GM18867 (cell line): ENCODE data around the gene CDC42BPG.
"Not testable (repeated sequence)": the region's sequence is repeated elsewhere in the genome, so short reads cannot be mapped to it uniquely, and the experiment has no call there.

Experiments used
- ATAC-seq: cut with Tn5 transposase; IDR thresholded peaks from one replicate; pipeline ENCODE4 v1.9.1; 2021; ENCODE audit warnings: mild to moderate bottlenecking, moderate library complexity; ENCODE audit not compliant: unreplicated experiment

Gene CDC42BPG

GRCh38 chr11:64852804-64853509, 8.5 kb upstream of the CDC42BPG start:
- no peak for ATAC-seq

- ATAC-seq: peak; percentile 20
Observed at GRCh38 chr11:64851831-64852351, 7.4 kb upstream of the CDC42BPG start.

- ATAC-seq: peak; percentile 61
Observed at GRCh38 chr11:64850979-64851567, 6.6 kb upstream of the CDC42BPG start.

GRCh38 chr11:64849598-64850356, 5.3 kb upstream of the CDC42BPG start:
- no peak for ATAC-seq

- ATAC-seq: no peak
Observed at GRCh38 chr11:64848826-64849597, 4.6 kb upstream of the CDC42BPG start.

GRCh38 chr11:64848214-64848825, 3.9 kb upstream of the CDC42BPG start:
- no peak for ATAC-seq

GRCh38 chr11:64846998-64847666, 2.7 kb upstream of the CDC42BPG start:
- ATAC-seq: peak; percentile 23

GRCh38 chr11:64845776-64846129, 1.3 kb upstream of the CDC42BPG start:
- ATAC-seq: not testable (repeated sequence)

- ATAC-seq: no peak
Observed at GRCh38 chr11:64845129-64845775, 799 bp upstream of the CDC42BPG start.

GRCh38 chr11:64843686-64844329, 645 bp downstream of the CDC42BPG start:
- ATAC-seq: no peak

- no peak for ATAC-seq
Observed at GRCh38 chr11:64842851-64843685, 1.4 kb downstream of the CDC42BPG start.

- ATAC-seq: no peak
Observed at GRCh38 chr11:64842366-64842759, 2.1 kb downstream of the CDC42BPG start.

- ATAC-seq: no peak
Observed at GRCh38 chr11:64841592-64842365, 2.7 kb downstream of the CDC42BPG start.

- ATAC-seq: no peak
Observed at GRCh38 chr11:64839887-64840782, 4.3 kb downstream of the CDC42BPG start.

GRCh38 chr11:64839335-64839734, 5.1 kb downstream of the CDC42BPG start:
- no peak for ATAC-seq

GRCh38 chr11:64838600-64839334, 5.7 kb downstream of the CDC42BPG start:
- ATAC-seq: no peak
